ELF-1 (cell line): ENCODE results near the gene AQP12B.

Experiments
- DNase-seq: peaks from one replicate; pipeline ENCODE4 v3.0.0-alpha.2; 2016; ENCODE audit warnings: low read depth, low spot score

Gene AQP12B

DNA sequence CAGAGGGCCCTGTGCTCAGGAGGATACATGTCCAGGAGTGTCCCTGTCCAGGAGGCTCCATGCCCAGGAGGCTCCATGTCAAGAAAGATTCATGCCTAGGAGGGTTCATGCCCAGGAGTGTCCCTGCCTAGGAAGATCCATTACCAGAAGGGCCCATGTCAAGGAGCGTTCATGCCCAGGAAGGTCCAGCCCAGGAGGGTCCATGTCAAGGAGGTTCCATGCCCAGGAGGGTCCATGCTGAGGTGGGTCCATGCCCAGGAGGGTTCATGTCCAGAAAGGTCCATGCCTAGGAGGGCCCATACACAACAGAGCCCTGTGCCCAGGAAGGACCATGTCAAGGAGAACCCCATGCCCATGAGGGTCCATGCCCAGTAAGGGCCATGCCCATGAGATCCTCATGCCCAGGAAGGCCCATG is 50.4 kb downstream of the AQP12B start:
- no peak for DNase-seq

DNA sequence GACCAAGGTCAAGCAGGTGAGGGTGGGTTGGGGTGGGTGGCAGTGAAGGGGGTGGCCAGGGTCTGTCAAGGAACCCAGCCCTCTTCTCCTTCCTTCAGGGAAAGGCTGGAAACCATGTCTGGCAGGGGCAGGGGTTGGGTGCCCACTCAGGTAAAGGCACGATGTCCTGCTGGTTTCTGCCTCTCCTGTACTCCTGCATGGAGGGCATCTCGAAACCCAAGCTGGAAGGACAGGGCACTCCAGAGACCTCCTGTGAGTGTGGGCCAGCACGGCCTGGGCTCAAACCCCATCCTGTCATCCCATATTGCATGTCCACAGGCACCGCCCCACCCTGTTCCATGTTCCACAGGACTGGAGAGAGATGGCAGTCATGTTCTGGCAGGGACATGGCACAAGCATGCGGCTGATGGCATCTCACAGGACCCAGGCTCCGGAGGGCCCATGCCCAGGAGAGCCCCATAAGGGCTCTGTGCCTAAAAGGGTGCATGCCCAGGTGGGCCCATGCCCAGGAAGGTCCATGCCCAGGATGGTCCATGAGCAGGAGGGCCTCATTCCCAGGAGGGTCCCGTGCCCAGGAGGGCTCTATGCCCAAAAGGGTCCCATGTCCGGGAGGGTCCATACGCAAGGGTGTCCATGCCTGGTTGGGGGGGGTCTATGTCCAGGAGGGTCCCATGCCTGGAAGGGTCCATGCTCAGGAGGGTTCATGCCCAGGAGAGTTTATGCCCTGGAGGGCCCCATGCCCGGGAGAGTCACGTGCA is 51.0 kb downstream of the AQP12B start:
- no peak for DNase-seq

DNA sequence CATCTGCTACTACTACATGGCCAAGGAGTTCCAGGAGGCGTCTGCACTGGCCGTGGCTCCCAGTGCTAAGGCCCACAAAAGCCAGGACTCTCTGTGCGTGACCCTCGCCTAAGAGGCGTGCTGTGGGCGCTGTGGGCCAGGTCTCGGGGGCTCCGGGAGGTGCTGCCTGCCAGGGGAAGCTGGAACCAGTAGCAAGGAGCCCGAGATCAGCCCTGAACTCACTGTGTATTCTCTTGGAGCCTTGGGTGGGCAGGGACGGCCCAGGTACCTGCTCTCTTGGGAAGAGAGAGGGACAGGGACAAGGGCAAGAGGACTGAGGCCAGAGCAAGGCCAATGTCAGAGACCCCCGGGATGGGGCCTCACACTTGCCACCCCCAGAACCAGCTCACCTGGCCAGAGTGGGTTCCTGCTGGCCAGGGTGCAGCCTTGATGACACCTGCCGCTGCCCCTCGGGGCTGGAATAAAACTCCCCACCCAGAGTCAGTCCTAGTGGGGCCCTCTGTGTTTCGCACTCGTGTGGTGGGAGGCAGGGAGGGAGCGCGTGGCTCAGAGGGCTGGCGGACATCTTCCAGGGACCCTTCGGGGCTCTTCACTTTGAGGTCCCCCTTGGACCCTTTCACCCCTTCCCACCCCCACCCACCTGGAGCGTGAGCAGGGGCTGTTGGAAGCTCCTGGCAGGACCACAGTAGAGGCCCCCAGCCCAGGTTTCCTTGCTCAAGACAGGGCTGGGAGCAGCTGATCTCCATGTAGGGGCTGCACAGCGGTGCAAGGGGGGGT is 51.7 kb downstream of the AQP12B start:
- no peak for DNase-seq

DNA sequence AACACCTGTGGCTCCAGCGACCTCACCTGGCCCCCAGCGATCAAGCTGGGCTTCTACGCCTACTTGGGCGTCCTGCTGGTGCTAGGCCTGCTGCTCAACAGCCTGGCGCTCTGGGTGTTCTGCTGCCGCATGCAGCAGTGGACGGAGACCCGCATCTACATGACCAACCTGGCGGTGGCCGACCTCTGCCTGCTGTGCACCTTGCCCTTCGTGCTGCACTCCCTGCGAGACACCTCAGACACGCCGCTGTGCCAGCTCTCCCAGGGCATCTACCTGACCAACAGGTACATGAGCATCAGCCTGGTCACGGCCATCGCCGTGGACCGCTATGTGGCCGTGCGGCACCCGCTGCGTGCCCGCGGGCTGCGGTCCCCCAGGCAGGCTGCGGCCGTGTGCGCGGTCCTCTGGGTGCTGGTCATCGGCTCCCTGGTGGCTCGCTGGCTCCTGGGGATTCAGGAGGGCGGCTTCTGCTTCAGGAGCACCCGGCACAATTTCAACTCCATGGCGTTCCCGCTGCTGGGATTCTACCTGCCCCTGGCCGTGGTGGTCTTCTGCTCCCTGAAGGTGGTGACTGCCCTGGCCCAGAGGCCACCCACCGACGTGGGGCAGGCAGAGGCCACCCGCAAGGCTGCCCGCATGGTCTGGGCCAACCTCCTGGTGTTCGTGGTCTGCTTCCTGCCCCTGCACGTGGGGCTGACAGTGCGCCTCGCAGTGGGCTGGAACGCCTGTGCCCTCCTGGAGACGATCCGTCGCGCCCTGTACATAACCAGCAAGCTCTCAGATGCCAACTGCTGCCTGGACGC is 52.5 kb downstream of the AQP12B start:
- DNase-seq = no peak

DNA sequence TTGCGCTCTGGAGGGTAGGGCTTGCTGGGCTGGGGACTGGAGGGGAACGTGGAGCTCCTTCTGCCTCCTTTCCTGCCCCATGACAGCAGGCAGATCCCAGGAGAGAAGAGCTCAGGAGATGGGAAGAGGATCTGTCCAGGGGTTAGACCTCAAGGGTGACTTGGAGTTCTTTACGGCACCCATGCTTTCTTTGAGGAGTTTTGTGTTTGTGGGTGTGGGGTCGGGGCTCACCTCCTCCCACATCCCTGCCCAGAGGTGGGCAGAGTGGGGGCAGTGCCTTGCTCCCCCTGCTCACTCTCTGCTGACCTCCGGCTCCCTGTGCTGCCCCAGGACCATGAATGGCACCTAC is 53.1 kb downstream of the AQP12B start:
- DNase-seq = no peak

DNA sequence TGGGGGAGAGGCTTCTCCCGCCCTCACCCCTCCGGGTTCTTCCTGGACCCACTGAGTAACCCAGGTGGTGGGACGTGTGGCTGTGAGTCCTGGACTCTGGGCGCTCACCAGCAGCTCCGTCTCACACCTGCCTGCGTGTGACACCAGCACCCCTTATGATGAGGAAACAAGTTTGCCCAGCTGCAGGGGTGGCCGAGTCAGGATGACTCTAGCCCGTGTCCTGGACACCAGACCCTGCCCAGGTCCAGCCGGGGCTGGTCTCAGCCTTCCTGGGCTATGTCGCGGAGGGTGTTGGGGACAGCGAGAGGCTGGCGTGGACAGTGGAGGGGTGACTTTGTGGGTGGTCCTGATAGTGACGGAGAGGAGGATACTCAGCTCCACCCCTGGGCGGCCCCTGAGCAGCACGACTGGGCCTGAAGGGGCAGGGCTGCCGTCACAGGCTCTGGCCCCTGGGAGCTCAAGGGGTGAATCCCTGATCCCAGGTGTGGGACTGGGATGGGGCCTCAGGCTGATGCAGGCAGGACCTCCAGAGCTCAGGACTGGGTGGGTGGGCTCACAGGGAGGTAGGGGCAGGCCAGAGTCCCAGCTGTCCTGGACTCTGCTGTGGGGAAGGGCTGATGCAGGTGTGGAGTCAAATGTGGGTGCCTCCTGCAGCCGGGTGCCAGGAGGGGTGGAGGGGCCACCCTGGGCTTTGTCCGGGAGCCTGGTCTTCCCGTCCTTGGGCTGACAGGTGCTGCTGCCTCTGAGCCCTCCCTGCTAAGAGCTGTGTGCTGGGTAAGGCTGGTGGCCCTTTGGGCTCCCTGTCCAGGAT is 53.7 kb downstream of the AQP12B start:
- no peak for DNase-seq

DNA sequence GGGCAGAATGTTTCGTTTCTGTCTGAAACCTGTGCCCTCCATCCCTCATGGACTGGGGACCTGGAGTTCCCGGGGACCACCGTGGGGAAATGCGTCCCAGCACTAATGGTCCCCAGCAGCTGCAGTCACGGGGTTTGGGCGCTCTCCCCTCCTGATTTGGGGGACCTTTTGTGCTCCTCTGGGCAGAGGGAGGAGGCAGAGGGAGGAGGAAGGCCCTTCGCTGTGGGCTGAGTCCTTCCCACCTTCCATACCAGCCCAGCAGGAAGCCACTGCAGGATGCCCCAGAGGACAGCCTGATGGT is 54.2 kb downstream of the AQP12B start:
- DNase-seq = no peak

DNA sequence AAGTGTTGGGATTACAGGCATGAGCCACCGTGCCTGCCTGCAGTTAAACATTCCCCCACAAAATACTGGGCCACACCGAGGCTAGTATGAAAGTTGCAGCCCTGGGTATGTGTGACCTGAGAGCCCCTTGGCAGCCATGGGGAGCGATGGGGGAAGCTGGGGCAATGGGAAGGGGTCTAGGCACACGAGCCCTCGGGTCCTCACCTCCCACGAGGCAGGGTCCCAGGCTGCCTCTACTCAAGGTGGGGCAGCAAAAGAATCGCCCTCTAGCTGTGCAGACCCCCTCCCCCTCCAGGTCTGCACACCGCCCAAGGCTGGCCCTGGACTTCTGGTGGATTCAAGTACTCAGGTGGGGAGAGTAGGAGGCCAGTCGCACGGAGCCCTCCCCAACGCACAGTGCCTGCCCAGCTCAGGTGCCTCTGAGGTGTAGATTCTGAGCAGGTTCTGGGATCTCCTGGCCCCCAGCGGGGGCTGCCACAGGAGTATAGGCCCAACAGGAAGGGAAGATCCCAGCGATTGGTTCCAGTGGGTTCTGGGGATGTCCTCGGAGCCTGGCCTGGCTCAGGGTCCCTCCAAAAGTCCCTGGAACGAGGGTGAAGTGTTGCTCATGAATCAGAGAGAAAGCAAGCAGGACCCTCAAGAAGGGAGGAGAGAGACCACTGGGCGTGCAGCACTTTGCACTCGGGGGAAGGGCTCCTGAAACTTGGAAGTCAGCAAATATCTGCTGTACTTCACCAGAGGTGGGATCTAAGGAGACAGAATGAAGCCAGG is 54.8 kb downstream of the AQP12B start:
- no peak for DNase-seq

DNA sequence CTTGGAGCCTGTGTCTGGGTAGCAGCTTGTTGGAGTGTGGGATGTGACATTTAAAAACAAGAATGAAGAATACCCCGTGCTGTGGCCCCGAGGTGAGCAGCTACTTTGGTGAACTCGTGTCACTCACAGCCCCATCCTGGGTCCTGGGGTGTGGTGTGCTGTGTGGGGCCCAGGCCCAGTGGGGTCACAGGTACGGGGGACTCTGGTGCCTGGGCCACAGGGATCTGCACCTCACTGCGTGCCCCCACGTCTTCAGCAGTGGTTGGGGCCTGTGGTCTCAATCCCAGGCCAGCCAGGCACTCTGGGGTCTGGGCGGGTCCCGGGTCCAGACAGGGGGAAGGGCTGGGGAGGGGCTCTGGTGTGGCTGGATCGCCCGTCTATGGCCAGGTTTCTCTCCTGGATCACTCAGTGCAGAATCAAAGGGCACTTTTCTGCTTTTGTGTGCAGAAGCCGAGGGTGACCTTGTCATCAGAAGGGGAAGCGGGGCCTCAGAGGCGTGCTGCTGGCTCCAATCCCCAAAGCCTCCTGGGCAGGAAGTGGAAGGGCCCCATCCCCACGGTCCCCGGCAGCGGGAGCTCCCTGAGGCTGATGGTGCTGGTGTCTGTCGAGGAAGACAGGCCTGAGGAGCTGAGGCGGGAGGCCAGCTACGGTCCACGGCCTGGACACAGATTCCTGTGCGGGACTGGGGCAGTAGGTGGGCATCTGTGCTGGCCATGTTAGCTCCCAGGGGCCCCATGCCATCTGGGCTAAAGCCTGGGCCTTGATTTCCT is 56.0 kb downstream of the AQP12B start:
- DNase-seq = no peak
